Kidney tubule cell (primary cell): ENCODE measurements around the gene GNL2.
"Not testable (repeated sequence)": the region's sequence is repeated elsewhere in the genome, so short reads cannot be mapped to it uniquely, and the experiment has no call there.

Experiments
- DNase-seq: peaks from one replicate; pipeline ENCODE4 v3.0.0-alpha.2; 2018; ENCODE audit warnings: low spot score

The GNL2 gene

GRCh38 chr1:37559080-37559479, 36.7 kb downstream of the GNL2 start:
- no peak for DNase-seq

GRCh38 chr1:37558411-37558810, 37.3 kb downstream of the GNL2 start:
- DNase-seq: no peak

- no peak for DNase-seq
Observed at GRCh38 chr1:37557402-37557801, 38.3 kb downstream of the GNL2 start.

- peak; percentile 92 for DNase-seq
Observed at GRCh38 chr1:37556712-37557196, 39.0 kb downstream of the GNL2 start, which contains the start of gene DNALI1. Gene DNALI1, plus strand, starts transcription at chr1:37556940. Its CDS starts 55 bp downstream, at chr1:37556995.

- peak; percentile 92 for DNase-seq
Observed at GRCh38 chr1:37553927-37554808, 41.6 kb downstream of the GNL2 start, which contains the start of gene SNIP1. Gene SNIP1, minus strand, starts transcription at chr1:37554293. Its CDS starts 64 bp downstream, at chr1:37554229.

- DNase-seq: no peak
Observed at GRCh38 chr1:37553598-37553926, 42.2 kb downstream of the GNL2 start.

GRCh38 chr1:37549341-37549740, 46.4 kb downstream of the GNL2 start:
- no peak for DNase-seq

GRCh38 chr1:37545019-37545418, 50.7 kb downstream of the GNL2 start:
- DNase-seq: no peak

- no peak for DNase-seq
Observed at GRCh38 chr1:37544530-37544929, 51.2 kb downstream of the GNL2 start.

- no peak for DNase-seq
Observed at GRCh38 chr1:37540036-37540785, 55.5 kb downstream of the GNL2 start.

- DNase-seq: not testable (repeated sequence)
Observed at GRCh38 chr1:37539154-37539553, 56.6 kb downstream of the GNL2 start.

GRCh38 chr1:37537378-37537777, 58.4 kb downstream of the GNL2 start:
- DNase-seq: peak; percentile 54

GRCh38 chr1:37533317-37534093, 62.2 kb downstream of the GNL2 start:
- DNase-seq: peak; percentile 69

- not testable (repeated sequence) for DNase-seq
Observed at GRCh38 chr1:37532418-37533156, 63.1 kb downstream of the GNL2 start.

GRCh38 chr1:37529888-37530287, 65.8 kb downstream of the GNL2 start:
- peak; percentile 42 for DNase-seq

GRCh38 chr1:37519613-37520012, 76.1 kb downstream of the GNL2 start:
- DNase-seq: no peak

GRCh38 chr1:37518929-37519328, 76.8 kb downstream of the GNL2 start:
- DNase-seq: not testable (repeated sequence)

GRCh38 chr1:37518241-37518640, 77.5 kb downstream of the GNL2 start:
- DNase-seq: not testable (repeated sequence)

- no peak for DNase-seq
Observed at GRCh38 chr1:37517569-37517968, 78.2 kb downstream of the GNL2 start.
